CD4-positive, alpha-beta T cell (primary cell): ENCODE results near the gene TBC1D22A. TPM values are rescaled to one million over a fixed set of nuclear protein-coding genes. Genes with fewer than 3 reads are reported as not detected.

Source experiments
- ATAC-seq: fragments of 200-7000 bp; cut with Tn5 transposase; one replicate; pipeline ENCODE4 v1.10.0; 2022; ENCODE audit warnings: mild to moderate bottlenecking; ENCODE audit not compliant: poor library complexity
- CTCF ChIA-PET: fragments of 350-600 bp; sonication (Branson Sonifier 250); formaldehyde crosslinking; loops from one replicate; lab custom pipeline; 2021; ENCODE audit warnings: antibody characterized with exemption, inconsistent platforms; lab: Charles Lee
- POLR2A ChIA-PET: fragments of 350-600 bp; sonication (Branson Sonifier 250); formaldehyde crosslinking; loops from one replicate; lab custom pipeline; 2021; ENCODE audit warnings: antibody characterized with exemption, inconsistent platforms; lab: Charles Lee
- DNase-seq, 14 experiments: peaks; one replicate each; pipeline ENCODE4 v3.0.0-alpha.2; 2013 to 2020; ENCODE audit warnings: mixed read lengths in 2 of 14
- H3K27ac ChIP-seq, 2 donors: one replicate each; pipeline versions ENCODE4 v1.5.1 to v1.7.0; 2013; ENCODE audit warnings: low read length in 2 of 2, low read depth in 1 of 2, mild to moderate bottlenecking in 1 of 2
- H3K27me3 ChIP-seq, 2 experiments: 1 replicate in 1 of 2; 2 replicates in 1 of 2; pipeline versions ENCODE4 v1.6.1 to v1.7.0; 2013; ENCODE audit warnings: low read length in 2 of 2, control low read depth in 1 of 2, mild to moderate bottlenecking in 1 of 2, moderate library complexity in 1 of 2; ENCODE audit not compliant: insufficient read depth in 2 of 2, control insufficient read depth in 1 of 2
- H3K36me3 ChIP-seq: one replicate; pipeline ENCODE4 v1.6.1; 2013; ENCODE audit warnings: low read length, control low read depth; ENCODE audit not compliant: insufficient read depth
- H3K4me1 ChIP-seq: one replicate; pipeline ENCODE4 v1.6.1; 2013; ENCODE audit warnings: low read length, control low read depth; ENCODE audit not compliant: insufficient read depth
- H3K4me3 ChIP-seq: one replicate; pipeline ENCODE4 v1.5.1; 2013; ENCODE audit warnings: mild to moderate bottlenecking, low read length, moderate library complexity
- H3K9me3 ChIP-seq, 2 experiments: 1 replicate in 1 of 2; 2 replicates in 1 of 2; pipeline versions ENCODE4 v1.6.1 to v1.7.0; 2013; ENCODE audit warnings: low read length in 2 of 2, mild to moderate bottlenecking in 2 of 2, control low read depth in 1 of 2, moderate library complexity in 1 of 2; ENCODE audit not compliant: control insufficient read depth in 1 of 2, insufficient read depth in 1 of 2
- H3K27ac Mint-ChIP-seq: one replicate; pipeline ENCODE4 v1.8.0; 2020; ENCODE audit warnings: mixed read lengths
- H3K27me3 Mint-ChIP-seq: one replicate; pipeline ENCODE4 v1.8.0; 2021; ENCODE audit warnings: mixed read lengths
- H3K36me3 Mint-ChIP-seq: one replicate; pipeline ENCODE4 v1.8.0; 2021; ENCODE audit warnings: low read depth, mixed read lengths
- H3K4me1 Mint-ChIP-seq: one replicate; pipeline ENCODE4 v1.8.0; 2021; ENCODE audit warnings: low read depth, mixed read lengths
- H3K4me3 Mint-ChIP-seq: one replicate; pipeline ENCODE4 v1.8.0; 2020; ENCODE audit warnings: mild to moderate bottlenecking, mixed read lengths
- H3K9me3 Mint-ChIP-seq: one replicate; pipeline ENCODE4 v1.8.0; 2020; ENCODE audit warnings: mixed read lengths
- CTCF ChIP-seq: fragments of 200-600 bp; IDR thresholded peaks from one replicate; pipeline ENCODE4 v1.8.0; 2022; ENCODE audit warnings: antibody characterized with exemption, mild to moderate bottlenecking
- intact Hi-C, 2 experiments: fragments of 100-400 bp; cut with DNase I in 1 of 2; cut with micrococcal nuclease in 1 of 2; formaldehyde crosslinking; loops; one replicate each; pipeline versions ENCODE4 v1.15.1 to v1.9.0; 2023 to 2025; cut with DNase I, micrococcal nuclease
- total RNA-seq, 174 experiments: library from RNA in 2 of 174; stranded (reverse) in 2 of 174; gene quantifications; one replicate each; pipeline ENCODE4 v1.2.3 and lab custom pipeline; 2021 to 2026

TBC1D22A gene
- total RNA-seq, 2 experiments from 2014 or later, result 27.1 to 31.7 TPM

GRCh38 chr22:46754826-46755225 is 7.6 kb upstream of the TBC1D22A start:
- Histone ChIP-seq H3K9me3 (peaks cover 10% of the 10 kb centered on the region in 2 experiments), H3K27ac (no peak overlapping the region), H3K4me1 (peaks cover 45% of the 10 kb centered on the region), H3K36me3 (no peaks in the 10 kb centered on the region), H3K4me3 (no peak overlapping the region), H3K27me3 (no peaks in the 10 kb centered on the region)
- TF ChIP-seq CTCF, result no peak
- no peaks in the 10 kb centered on the region for H3K36me3 Mint-ChIP-seq
- ATAC-seq (no peak), DNase-seq (no peak)
- H3K9me3 Mint-ChIP-seq, result peaks cover 5% of the 10 kb centered on the region
- ChIA-PET CTCF (interaction anchor here (11.7 kb wide), 1 partner anchor 48 kb away, joined by 130 read pairs; no protein-coding TSS in a partner anchor), POLR2A (no interaction called here)
- H3K4me3 Mint-ChIP-seq, result no peak overlapping the region
- intact Hi-C loops, result no loop called here
- peak overlapping the region; percentile 77 for H3K27ac Mint-ChIP-seq
- H3K4me1 Mint-ChIP-seq, result peaks cover 28% of the 10 kb centered on the region
- H3K27me3 Mint-ChIP-seq, result no peaks in the 10 kb centered on the region

GRCh38 chr22:46755525-46755924 is 6.9 kb upstream of the TBC1D22A start:
- H3K36me3 ChIP-seq, result no peaks in the 10 kb centered on the region
- no peak overlapping the region for H3K4me3 ChIP-seq
- ChIA-PET POLR2A (no interaction called here), CTCF (interaction anchor here (11.7 kb wide), 1 partner anchor 47 kb away, joined by 130 read pairs; no protein-coding TSS in a partner anchor)
- no peak overlapping the region for H3K4me3 Mint-ChIP-seq
- ATAC-seq (no peak), DNase-seq (no peak)
- H3K27me3 Mint-ChIP-seq, result no peaks in the 10 kb centered on the region
- H3K4me1 Mint-ChIP-seq, result peaks cover 21% of the 10 kb centered on the region
- H3K4me1 ChIP-seq, result peaks cover 38% of the 10 kb centered on the region
- TF ChIP-seq CTCF, result no peak
- H3K27me3 ChIP-seq, result no peaks in the 10 kb centered on the region
- H3K27ac Mint-ChIP-seq, result no peak overlapping the region
- intact Hi-C loops, result no loop called here
- no peak overlapping the region for H3K27ac ChIP-seq
- H3K9me3 Mint-ChIP-seq, result peaks cover 5% of the 10 kb centered on the region
- no peaks in the 10 kb centered on the region for H3K36me3 Mint-ChIP-seq
- peaks cover 10% of the 10 kb centered on the region in 2 experiments for H3K9me3 ChIP-seq

GRCh38 chr22:46756097-46756496 is 6.4 kb upstream of the TBC1D22A start:
- Mint-ChIP-seq H3K9me3 (peaks cover 5% of the 10 kb centered on the region), H3K4me1 (peaks cover 23% of the 10 kb centered on the region), H3K4me3 (no peak overlapping the region), H3K27ac (peak overlapping the region; percentile 16), H3K36me3 (peaks cover 5% of the 10 kb centered on the region), H3K27me3 (no peaks in the 10 kb centered on the region)
- no peak for DNase-seq
- ATAC-seq, result no peak
- no peak for TF ChIP-seq CTCF
- ChIA-PET CTCF (interaction anchor here (11.7 kb wide), 1 partner anchor 46 kb away, joined by 130 read pairs; no protein-coding TSS in a partner anchor), POLR2A (interaction anchor here (0.9 kb wide), 1 partner anchor 17 kb away, joined by 3 read pairs; no protein-coding TSS in a partner anchor)
- intact Hi-C loops, result no loop called here
- Histone ChIP-seq H3K9me3 (peaks cover 10% of the 10 kb centered on the region in 2 experiments), H3K4me1 (peaks cover 35% of the 10 kb centered on the region), H3K36me3 (no peaks in the 10 kb centered on the region), H3K27ac (peak overlapping the region in 1 of 2 donors; percentile 31), H3K27me3 (no peaks in the 10 kb centered on the region), H3K4me3 (no peak overlapping the region)
